Chondrocyte (in vitro differentiated cells): ENCODE data around the gene OCA2. TPM values are rescaled to one million over a fixed set of nuclear protein-coding genes. Genes with fewer than 3 reads are reported as not detected.

ENCODE experiments used
- DNase-seq: peaks from one replicate; pipeline ENCODE4 v3.0.0; 2021; ENCODE audit warnings: mixed read lengths, low spot score
- H3K27ac Mint-ChIP-seq: one replicate; pipeline ENCODE4 v1.8.0; 2021; ENCODE audit warnings: mild to moderate bottlenecking, moderate library complexity, mixed read lengths; ENCODE audit not compliant: unreplicated experiment
- H3K27me3 Mint-ChIP-seq: 2 replicates; pipeline ENCODE4 v1.8.0; 2021; ENCODE audit warnings: low read depth, mixed read lengths
- H3K36me3 Mint-ChIP-seq: 2 replicates; pipeline ENCODE4 v1.8.0; 2021; ENCODE audit warnings: low read depth, mixed read lengths
- H3K4me1 Mint-ChIP-seq: 2 replicates; pipeline ENCODE4 v1.8.0; 2021; ENCODE audit warnings: low read depth, mild to moderate bottlenecking, mixed read lengths
- H3K4me3 Mint-ChIP-seq: one replicate; pipeline ENCODE4 v1.8.0; 2021; ENCODE audit warnings: mild to moderate bottlenecking, moderate library complexity, mixed read lengths; ENCODE audit not compliant: unreplicated experiment
- H3K9me3 Mint-ChIP-seq: 2 replicates; pipeline ENCODE4 v1.8.0; 2021; ENCODE audit warnings: low read depth, mixed read lengths
- CTCF ChIP-seq: fragments of 200-600 bp; sonication (generic); IDR thresholded peaks from 2 replicates; pipeline ENCODE4 v1.5.0; 2021; ENCODE audit warnings: antibody characterized with exemption, mild to moderate bottlenecking, moderate library complexity
- total RNA-seq: library from RNA; stranded (reverse); gene quantifications from 3 replicates; pipeline ENCODE4 v1.2.1, GENCODE V29; 2021

OCA2 gene
- total RNA-seq, 1 donor from 2014 or later, result 0.75 TPM

- H3K27me3 Mint-ChIP-seq, result peaks cover 4% of the 10 kb centered on the region
- no peak for DNase-seq
Observed at GRCh38 chr15:27866505-27867165, 232.5 kb downstream of the OCA2 start.

GRCh38 chr15:27865926-27866325 is 233.2 kb downstream of the OCA2 start:
- Mint-ChIP-seq H3K9me3 (no peaks in the 10 kb centered on the region), H3K36me3 (no peaks in the 10 kb centered on the region), H3K27ac (no peak overlapping the region), H3K4me3 (no peak overlapping the region), H3K27me3 (peaks cover 4% of the 10 kb centered on the region), H3K4me1 (no peaks in the 10 kb centered on the region)
- TF ChIP-seq CTCF, result no peak
- no peak for DNase-seq

More at GRCh38 chr15:27866505-27867165, 232.5 kb downstream of the OCA2 start:
- no peaks in the 10 kb centered on the region for H3K36me3 Mint-ChIP-seq
- TF ChIP-seq CTCF, result no peak
- H3K9me3 Mint-ChIP-seq, result no peaks in the 10 kb centered on the region
- H3K4me3 Mint-ChIP-seq, result no peak overlapping the region
- H3K4me1 Mint-ChIP-seq, result no peaks in the 10 kb centered on the region
- no peak overlapping the region for H3K27ac Mint-ChIP-seq

DNA sequence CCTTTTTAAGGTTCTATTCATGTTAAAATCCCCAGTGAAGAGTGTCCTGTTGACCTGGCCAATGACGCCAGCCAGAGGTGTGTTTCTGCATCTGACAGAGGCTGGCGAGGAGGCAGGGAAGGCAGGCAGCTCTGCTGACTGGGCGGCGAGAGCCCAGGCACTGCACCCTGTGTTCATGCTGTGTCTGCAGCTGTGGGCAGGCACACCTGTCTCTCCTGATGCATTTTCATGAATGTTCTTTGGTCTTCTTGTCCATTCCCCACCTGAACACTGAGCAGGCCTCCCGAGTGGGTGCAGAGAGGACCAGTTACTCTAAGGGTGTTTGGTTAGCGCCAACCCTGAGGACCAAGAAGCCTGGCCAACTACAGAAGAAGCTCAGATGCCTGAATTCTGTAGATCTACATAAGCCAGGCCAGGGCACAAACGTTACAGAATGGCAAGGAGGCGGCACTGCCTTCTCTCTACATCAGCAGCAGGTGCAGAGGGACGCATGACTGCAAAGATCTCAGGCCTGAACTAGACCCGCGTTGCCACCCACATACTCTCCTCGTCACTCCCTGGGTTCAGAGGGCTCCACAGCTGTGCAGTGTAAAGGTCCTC is 233.7 kb downstream of the OCA2 start:
- H3K27ac Mint-ChIP-seq, result no peak overlapping the region
- TF ChIP-seq CTCF, result no peak
- no peaks in the 10 kb centered on the region for H3K4me1 Mint-ChIP-seq
- H3K9me3 Mint-ChIP-seq, result no peaks in the 10 kb centered on the region
- H3K27me3 Mint-ChIP-seq, result peaks cover 4% of the 10 kb centered on the region
- no peaks in the 10 kb centered on the region for H3K36me3 Mint-ChIP-seq
- no peak overlapping the region for H3K4me3 Mint-ChIP-seq
- DNase-seq, result no peak

DNA sequence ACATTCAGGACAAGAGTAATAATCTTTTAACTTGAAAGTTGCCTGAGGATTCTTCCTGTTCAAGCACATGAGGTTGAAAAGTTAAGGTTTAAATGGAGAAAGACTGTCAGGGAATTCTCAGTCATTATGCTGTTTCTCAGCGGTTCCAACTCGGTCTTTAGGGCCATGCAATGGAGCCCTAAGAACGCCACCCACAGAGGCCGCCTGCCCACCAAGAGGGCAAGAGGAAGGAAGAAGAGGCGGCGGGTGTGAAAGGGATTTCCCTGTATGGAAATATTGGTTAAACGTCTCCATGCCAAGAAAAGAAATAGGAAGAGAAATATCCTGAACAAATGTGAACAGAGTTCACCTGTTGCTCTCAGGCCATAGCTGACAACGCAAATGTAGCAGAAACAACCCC is 234.4 kb downstream of the OCA2 start:
- H3K27ac Mint-ChIP-seq, result no peak overlapping the region
- TF ChIP-seq CTCF, result no peak
- H3K9me3 Mint-ChIP-seq, result no peaks in the 10 kb centered on the region
- H3K36me3 Mint-ChIP-seq, result no peaks in the 10 kb centered on the region
- DNase-seq, result no peak
- peaks cover 4% of the 10 kb centered on the region for H3K27me3 Mint-ChIP-seq
- no peaks in the 10 kb centered on the region for H3K4me1 Mint-ChIP-seq
- no peak overlapping the region for H3K4me3 Mint-ChIP-seq

- no peaks in the 10 kb centered on the region for H3K9me3 Mint-ChIP-seq
- DNase-seq, result no peak
- peaks cover 4% of the 10 kb centered on the region for H3K27me3 Mint-ChIP-seq
- TF ChIP-seq CTCF, result no peak
- H3K27ac Mint-ChIP-seq, result no peak overlapping the region
- H3K4me1 Mint-ChIP-seq, result no peaks in the 10 kb centered on the region
- H3K4me3 Mint-ChIP-seq, result no peak overlapping the region
- H3K36me3 Mint-ChIP-seq, result no peaks in the 10 kb centered on the region
Observed at GRCh38 chr15:27864086-27864485, 235.0 kb downstream of the OCA2 start.
